ENCODE data around the gene SPINK4.

GRCh38 chr9:33288828-33289483 lies 49.0 kb downstream of the SPINK4 start:
- TF ChIP-seq CTCF (IDR thresholded peaks at IDR 0.05) (no peak), EZH2 (IDR thresholded peaks at IDR 0.05; ENCODE audit: borderline replicate concordance, insufficient read depth, low read depth, low read length, poor library complexity, severe bottlenecking) (no peak)
